MM.1S (cell line): ENCODE results near the gene PAN2.

Experiments
- EZH2 ChIP-seq: fragments of 300-600 bp; sonication (generic); optimal IDR thresholded peaks from 2 replicates; pipeline ENCODE3; 2017; ENCODE audit warnings: low read depth, mild to moderate bottlenecking, antibody characterized with exemption, low read length, mixed read lengths
- TF ChIP-seq, protein P1 (sequence below): fragments of 300-600 bp; sonication (generic); IDR thresholded peaks from 2 replicates; pipeline ENCODE4 v1.5.1; 2016; ENCODE audit warnings: antibody characterized with exemption, low read length, mixed read lengths

GRCh38 chr12:56315622-56316473 lies 18.0 kb downstream of the PAN2 start, which contains the start of gene CNPY2:
- TF ChIP-seq, protein P1, sequence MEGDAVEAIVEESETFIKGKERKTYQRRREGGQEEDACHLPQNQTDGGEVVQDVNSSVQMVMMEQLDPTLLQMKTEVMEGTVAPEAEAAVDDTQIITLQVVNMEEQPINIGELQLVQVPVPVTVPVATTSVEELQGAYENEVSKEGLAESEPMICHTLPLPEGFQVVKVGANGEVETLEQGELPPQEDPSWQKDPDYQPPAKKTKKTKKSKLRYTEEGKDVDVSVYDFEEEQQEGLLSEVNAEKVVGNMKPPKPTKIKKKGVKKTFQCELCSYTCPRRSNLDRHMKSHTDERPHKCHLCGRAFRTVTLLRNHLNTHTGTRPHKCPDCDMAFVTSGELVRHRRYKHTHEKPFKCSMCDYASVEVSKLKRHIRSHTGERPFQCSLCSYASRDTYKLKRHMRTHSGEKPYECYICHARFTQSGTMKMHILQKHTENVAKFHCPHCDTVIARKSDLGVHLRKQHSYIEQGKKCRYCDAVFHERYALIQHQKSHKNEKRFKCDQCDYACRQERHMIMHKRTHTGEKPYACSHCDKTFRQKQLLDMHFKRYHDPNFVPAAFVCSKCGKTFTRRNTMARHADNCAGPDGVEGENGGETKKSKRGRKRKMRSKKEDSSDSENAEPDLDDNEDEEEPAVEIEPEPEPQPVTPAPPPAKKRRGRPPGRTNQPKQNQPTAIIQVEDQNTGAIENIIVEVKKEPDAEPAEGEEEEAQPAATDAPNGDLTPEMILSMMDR: peak; percentile 23
- TF ChIP-seq EZH2: no peak
